NB4 (cell line): Measurements from ENCODE around the gene WLS.
A peak's percentile ranks its signal among the peaks of the same experiment; 100 is the strongest.

Experiments
- DNase-seq: peaks from one replicate; pipeline ENCODE4 v3.0.0; 2010; ENCODE audit warnings: low read depth
- H3K4me3 ChIP-seq: one replicate; pipeline ENCODE4 v1.5.1; 2011; ENCODE audit warnings: mild to moderate bottlenecking, low read depth, low read length, moderate library complexity
- CTCF ChIP-seq: IDR thresholded peaks from one replicate; pipeline ENCODE4 v1.5.1; 2012; ENCODE audit warnings: low read depth, low read length
- MAX ChIP-seq: IDR thresholded peaks from 2 replicates; pipeline ENCODE4 v1.6.1; 2011; ENCODE audit warnings: low read depth, low read length
- MYC ChIP-seq: IDR thresholded peaks from 2 replicates; pipeline ENCODE4 v1.6.1; 2011; ENCODE audit warnings: low read depth, low read length
- POLR2A ChIP-seq: IDR thresholded peaks from 2 replicates; pipeline ENCODE4 v1.6.1; 2011; ENCODE audit warnings: mild to moderate bottlenecking; ENCODE audit not compliant: insufficient read length; ENCODE audit errors: extremely low read depth

Gene WLS

GRCh38 chr1:68115308-68115707, 117.0 kb downstream of the WLS start:
- no peak overlapping the region for H3K4me3 ChIP-seq
- DNase-seq: no peak
- no peak for TF ChIP-seq MYC

- DNase-seq: no peak
- TF ChIP-seq POLR2A (no peak), MAX (no peak), CTCF (no peak), MYC (no peak)
- H3K4me3 ChIP-seq: no peak overlapping the region
These were observed 118.4 kb downstream of the WLS start for GRCh38 chr1:68113966-68114365.

- H3K4me3 ChIP-seq: no peak overlapping the region
- TF ChIP-seq MAX: no peak
- no peak for TF ChIP-seq MYC
- TF ChIP-seq CTCF: no peak
- no peak for DNase-seq
These were observed 119.5 kb downstream of the WLS start for GRCh38 chr1:68112835-68113243.

- H3K4me3 ChIP-seq: no peak overlapping the region
- TF ChIP-seq POLR2A (no peak), CTCF (peak; percentile 18), MAX (no peak), MYC (no peak)
- peak; percentile 32 for DNase-seq
These were observed 120.5 kb downstream of the WLS start for GRCh38 chr1:68111519-68112436.

- TF ChIP-seq POLR2A (no peak), CTCF (no peak)
- no peak for DNase-seq
- no peak overlapping the region for H3K4me3 ChIP-seq
These were observed 124.6 kb downstream of the WLS start for GRCh38 chr1:68107771-68108170.

GRCh38 chr1:68103884-68104554, 128.3 kb downstream of the WLS start:
- DNase-seq: no peak
- H3K4me3 ChIP-seq: no peak overlapping the region
- TF ChIP-seq POLR2A (no peak), CTCF (no peak), MYC (no peak), MAX (no peak)
